DOHH2 (cell line): ENCODE results near the gene EEPD1.

ENCODE experiments used
- H3F3A ChIP-seq: fragments of 200-600 bp; sonication (generic), shearing (Covaris generic); 2 replicates; pipeline ENCODE4 v1.6.0; 2016; ENCODE audit warnings: antibody characterized with exemption, mild to moderate bottlenecking; ENCODE audit not compliant: control insufficient read depth, insufficient read depth
- H3K27ac ChIP-seq: fragments of 200-600 bp; sonication (generic); 2 replicates; pipeline ENCODE4 v1.5.1; 2014; ENCODE audit warnings: low read depth, mild to moderate bottlenecking, low read length, moderate library complexity
- H3K27me3 ChIP-seq: fragments of 200-600 bp; sonication (generic); 2 replicates; pipeline ENCODE4 v1.6.1; 2014; ENCODE audit warnings: mild to moderate bottlenecking, low read length, mixed read lengths; ENCODE audit not compliant: control insufficient read depth
- H3K36me3 ChIP-seq: fragments of 200-600 bp; sonication (generic); 2 replicates; pipeline ENCODE4 v1.6.1; 2014; ENCODE audit warnings: mild to moderate bottlenecking, low read length, moderate library complexity, mixed read lengths; ENCODE audit not compliant: control insufficient read depth
- H3K4me1 ChIP-seq: fragments of 200-600 bp; sonication (generic); 2 replicates; pipeline ENCODE4 v1.6.1; 2014; ENCODE audit warnings: mild to moderate bottlenecking, low read length, mixed read lengths; ENCODE audit not compliant: control insufficient read depth
- H3K4me2 ChIP-seq: fragments of 200-600 bp; sonication (generic); 2 replicates; pipeline ENCODE4 v1.6.0; 2014; ENCODE audit warnings: mild to moderate bottlenecking, low read length, moderate library complexity
- H3K4me3 ChIP-seq: fragments of 200-600 bp; sonication (generic); 2 replicates; pipeline ENCODE4 v1.5.1; 2014; ENCODE audit warnings: mild to moderate bottlenecking, low read length, mixed read lengths
- H3K79me2 ChIP-seq: fragments of 200-600 bp; sonication (generic); 2 replicates; pipeline ENCODE4 v1.6.1; 2014; ENCODE audit warnings: mild to moderate bottlenecking, low read length, mixed read lengths; ENCODE audit not compliant: control insufficient read depth
- H3K9me2 ChIP-seq: fragments of 200-600 bp; sonication (generic); replicated peaks from 2 replicates; pipeline ENCODE4 v1.6.1; 2014; ENCODE audit warnings: mild to moderate bottlenecking, low read length, mixed read lengths; ENCODE audit not compliant: control insufficient read depth
- H3K9me3 ChIP-seq: fragments of 200-600 bp; sonication (generic); 2 replicates; pipeline ENCODE4 v1.6.1; 2014; ENCODE audit warnings: antibody characterized with exemption, low read length, mixed read lengths; ENCODE audit not compliant: control insufficient read depth, insufficient read depth
- H4K20me1 ChIP-seq: fragments of 200-600 bp; sonication (generic); 2 replicates; pipeline ENCODE4 v1.6.0; 2014; ENCODE audit warnings: low read depth, mild to moderate bottlenecking, antibody characterized with exemption, low read length, moderate library complexity; ENCODE audit not compliant: control insufficient read depth, insufficient read depth
- CTCF ChIP-seq: fragments of 200-600 bp; sonication (generic); IDR thresholded peaks from one replicate; pipeline ENCODE4 v1.5.1; 2014; ENCODE audit warnings: antibody characterized with exemption, mild to moderate bottlenecking, low read depth, low read length; ENCODE audit not compliant: poor library complexity, severe bottlenecking
- EZH2phosphoT487 ChIP-seq: fragments of 200-600 bp; sonication (generic); IDR thresholded peaks from 2 replicates; pipeline ENCODE4 v1.6.1; 2017; ENCODE audit warnings: borderline replicate concordance, mild to moderate bottlenecking, antibody characterized with exemption, low read length, moderate library complexity, mixed read lengths

The EEPD1 gene

GRCh38 chr7:36112969-36113368 lies 40.1 kb upstream of the EEPD1 start:
- Histone ChIP-seq H4K20me1 (no peaks in the 10 kb centered on the region), H3F3A (no peaks in the 10 kb centered on the region)
- TF ChIP-seq EZH2phosphoT487: no peak
- no peak for TF ChIP-seq CTCF

GRCh38 chr7:36114355-36114754 lies 38.7 kb upstream of the EEPD1 start:
- TF ChIP-seq CTCF (no peak), EZH2phosphoT487 (no peak)
- H3K36me3 ChIP-seq: no peaks in the 10 kb centered on the region
- H3K4me2 ChIP-seq: no peak overlapping the region
- H3F3A ChIP-seq: no peaks in the 10 kb centered on the region
- no peaks in the 10 kb centered on the region for H3K4me1 ChIP-seq
- H3K9me3 ChIP-seq: no peaks in the 10 kb centered on the region
- peaks cover 15% of the 10 kb centered on the region; the same call in 1 of the 2 replicates for H3K27me3 ChIP-seq
- no peak overlapping the region for H3K27ac ChIP-seq
- no peak overlapping the region for H3K4me3 ChIP-seq
- no peaks in the 10 kb centered on the region for H4K20me1 ChIP-seq
- H3K79me2 ChIP-seq: no peaks in the 10 kb centered on the region
- H3K9me2 ChIP-seq: no peaks in the 10 kb centered on the region

More at GRCh38 chr7:36112969-36113368, 40.1 kb upstream of the EEPD1 start:
- H3K36me3 ChIP-seq: no peaks in the 10 kb centered on the region
- H3K79me2 ChIP-seq: no peaks in the 10 kb centered on the region
- no peak overlapping the region for H3K4me2 ChIP-seq
- no peak overlapping the region for H3K27ac ChIP-seq
- H3K9me3 ChIP-seq: no peaks in the 10 kb centered on the region
- no peak overlapping the region for H3K4me3 ChIP-seq
- peaks cover 13% of the 10 kb centered on the region; the same call in 1 of the 2 replicates for H3K27me3 ChIP-seq
- no peaks in the 10 kb centered on the region for H3K9me2 ChIP-seq
- no peaks in the 10 kb centered on the region for H3K4me1 ChIP-seq

- Histone ChIP-seq H3K4me1 (no peaks in the 10 kb centered on the region), H4K20me1 (no peaks in the 10 kb centered on the region), H3K9me3 (no peaks in the 10 kb centered on the region), H3K9me2 (no peaks in the 10 kb centered on the region), H3K4me2 (no peak overlapping the region), H3F3A (no peaks in the 10 kb centered on the region), H3K27ac (no peak overlapping the region), H3K79me2 (no peaks in the 10 kb centered on the region), H3K4me3 (no peak overlapping the region), H3K27me3 (peaks cover 15% of the 10 kb centered on the region; the same call in 1 of the 2 replicates), H3K36me3 (no peaks in the 10 kb centered on the region)
- TF ChIP-seq EZH2phosphoT487 (no peak; the same call in 1 of the 2 replicates), CTCF (no peak)
Observed at GRCh38 chr7:36115448-36116321, 37.4 kb upstream of the EEPD1 start.
